Measurements from ENCODE around the gene TVP23A. TPM values are rescaled to one million over a fixed set of nuclear protein-coding genes. Genes with fewer than 3 reads are reported as not detected.
A peak's percentile ranks its signal among the peaks of the same experiment; 100 is the strongest.
"Not testable (repeated sequence)": the region's sequence is repeated elsewhere in the genome, so short reads cannot be mapped to it uniquely, and the experiment has no call there.

The TVP23A gene
- polyA plus RNA-seq, 1 of the 3 experiments (the other 2 are of a cell fraction), result 0.35 TPM

DNA sequence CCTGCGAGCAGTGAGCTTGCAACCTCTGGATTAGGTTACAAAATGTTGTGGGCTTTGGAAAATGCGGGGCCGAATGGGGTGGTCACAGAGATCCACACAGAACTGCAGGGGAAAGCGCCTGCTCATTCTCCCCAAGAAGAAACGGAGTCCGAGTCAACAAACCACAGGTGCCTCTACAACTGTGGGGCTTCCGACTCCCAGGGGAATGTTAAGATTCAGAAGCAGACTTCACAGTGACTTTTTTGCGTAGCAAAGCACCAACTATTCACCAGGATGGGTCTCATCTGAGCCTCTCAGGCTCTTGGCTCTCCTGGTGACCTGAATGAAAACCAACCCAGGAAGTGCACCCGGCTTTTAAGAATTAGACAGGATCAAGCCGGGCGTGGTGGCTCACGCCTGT lies 41.2 kb downstream of the TVP23A start:
- peak overlapping the region in 1 of 2 experiments; percentile 34; a peak in 1 of 4 replicates for H3K27ac ChIP-seq (ENCODE audit: low read depth in 2 of 2, low read length in 1 of 2)
- DNase-seq, result no peak
- TF ChIP-seq FOXM1 (IDR thresholded peaks at IDR 0.05; ENCODE audit: low read depth) (no peak), TEAD4 (IDR thresholded peaks at IDR 0.05; ENCODE audit: borderline replicate concordance, insufficient read depth) (no peak), ELF1 (IDR thresholded peaks at IDR 0.05) (no peak), NRF1 (IDR thresholded peaks at IDR 0.05; ENCODE audit: low read depth, low read length) (no peak), FOSL2 (IDR thresholded peaks at IDR 0.05; ENCODE audit: borderline replicate concordance, low read depth) (no peak), RFX5 (IDR thresholded peaks at IDR 0.05; ENCODE audit: low read length) (no peak), CHD2 (IDR thresholded peaks at IDR 0.05; ENCODE audit: low read length, partially characterized antibody) (no peak), MEF2A (IDR thresholded peaks at IDR 0.05; ENCODE audit: borderline replicate concordance, low read depth) (no peak), FOXJ3 (CRISPR knock-in tag; IDR thresholded peaks at IDR 0.05) (no peak), TAF1 (IDR thresholded peaks at IDR 0.05; ENCODE audit: borderline replicate concordance, low read depth, low read length) (no peak), SMC3 (IDR thresholded peaks at IDR 0.05; ENCODE audit: low read depth, low read length) (no peak)
- POLR2A ChIA-PET, result no interaction called here
- H3K9me3 ChIP-seq, result no peaks in the 10 kb centered on the region
- no peaks in the 10 kb centered on the region for H3K79me2 ChIP-seq (ENCODE audit: insufficient read depth)
- WGBS (ENCODE audit: low lambda C conversion rate), result 86% methylated on average over 12 of the region's 12 CpGs
- no peaks in the 10 kb centered on the region for H4K20me1 ChIP-seq (ENCODE audit: insufficient read depth)
- H3K4me2 ChIP-seq, result no peak overlapping the region
- no peak overlapping the region for H3K9ac ChIP-seq
- no peaks in the 10 kb centered on the region for H3F3A ChIP-seq (replicated peaks; ENCODE audit: insufficient read depth)
- no peaks in the 10 kb centered on the region for H3K36me3 ChIP-seq (replicated peaks in 1 of 2; ENCODE audit: control insufficient read depth in 1 of 2, insufficient read depth in 2 of 2, low read length in 1 of 2)
- H2AFZ ChIP-seq (ENCODE audit: low read depth), result no peak overlapping the region
- no peak overlapping the region for H3K4me3 ChIP-seq (ENCODE audit: low read depth in 2 of 2, low read length in 1 of 2)
- peaks cover 0 to 10% of the 10 kb centered on the region in 2 experiments; a peak in 1 of 4 replicates for H3K4me1 ChIP-seq (ENCODE audit: control insufficient read depth in 1 of 2, insufficient read depth in 2 of 2, low read depth in 1 of 2, low read length in 1 of 2)
- CTCF ChIA-PET, result no interaction called here
- H3K27me3 ChIP-seq (ENCODE audit: insufficient read depth), result no peaks in the 10 kb centered on the region
- H3K9me2 ChIP-seq, result no peaks in the 10 kb centered on the region

DNA sequence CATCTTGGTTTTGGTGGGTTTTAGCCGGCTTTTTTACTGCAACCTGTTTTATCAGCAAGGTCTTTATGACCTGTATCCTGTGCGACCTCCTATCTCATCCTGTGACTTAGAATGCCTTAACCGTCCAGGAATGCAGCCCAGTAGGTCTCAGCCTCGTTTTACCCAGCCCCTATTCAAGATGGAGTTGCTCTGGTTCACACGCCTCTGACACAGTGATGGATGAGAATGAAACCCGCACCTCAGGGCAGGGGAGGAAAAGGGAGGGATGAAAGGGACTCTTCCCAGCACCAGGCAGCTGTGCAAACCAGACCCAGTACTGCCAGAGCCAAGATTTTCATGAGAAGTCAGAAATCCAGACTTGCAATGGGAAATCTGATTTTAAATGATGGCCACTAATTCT lies 41.7 kb downstream of the TVP23A start:
- DNase-seq; H3K4me2 ChIP-seq; H3K9ac ChIP-seq; H3K79me2 ChIP-seq (ENCODE audit: insufficient read depth); H3K27me3 ChIP-seq (ENCODE audit: insufficient read depth); H3F3A ChIP-seq (replicated peaks; ENCODE audit: insufficient read depth); POLR2A ChIA-PET; H3K36me3 ChIP-seq (replicated peaks in 1 of 2; ENCODE audit: control insufficient read depth in 1 of 2, insufficient read depth in 2 of 2, low read length in 1 of 2); CTCF ChIA-PET; H3K9me2 ChIP-seq; H4K20me1 ChIP-seq (ENCODE audit: insufficient read depth); H3K4me3 ChIP-seq (ENCODE audit: low read depth in 2 of 2, low read length in 1 of 2); H2AFZ ChIP-seq (ENCODE audit: low read depth); H3K9me3 ChIP-seq: not testable (repeated sequence)
- Histone ChIP-seq H3K27ac (ENCODE audit: low read depth in 2 of 2, low read length in 1 of 2) (peak overlapping the region in 1 of 2 experiments; percentile 34; a peak in 1 of 4 replicates), H3K4me1 (ENCODE audit: control insufficient read depth in 1 of 2, insufficient read depth in 2 of 2, low read depth in 1 of 2, low read length in 1 of 2) (peaks cover 0 to 10% of the 10 kb centered on the region in 2 experiments; a peak in 1 of 4 replicates)
- 64% methylated on average over 6 of the region's 6 CpGs for WGBS (ENCODE audit: low lambda C conversion rate)

GRCh38 chr16:10776280-10776679 lies 42.3 kb downstream of the TVP23A start:
- TF ChIP-seq TAF1 (IDR thresholded peaks at IDR 0.05; ENCODE audit: borderline replicate concordance, low read depth, low read length) (no peak), TEAD4 (IDR thresholded peaks at IDR 0.05; ENCODE audit: borderline replicate concordance, insufficient read depth) (no peak), EZH2phosphoT487 (IDR thresholded peaks at IDR 0.05; ENCODE audit: borderline replicate concordance, low read depth) (no peak)
- no peak overlapping the region for H3K4me3 ChIP-seq (ENCODE audit: low read depth in 2 of 2, low read length in 1 of 2)
- no peaks in the 10 kb centered on the region for H4K20me1 ChIP-seq (ENCODE audit: insufficient read depth)
- peaks cover 0 to 10% of the 10 kb centered on the region in 2 experiments; a peak in 1 of 4 replicates for H3K4me1 ChIP-seq (ENCODE audit: control insufficient read depth in 1 of 2, insufficient read depth in 2 of 2, low read depth in 1 of 2, low read length in 1 of 2)
- no peak overlapping the region for H3K4me2 ChIP-seq
- H3K27me3 ChIP-seq (ENCODE audit: insufficient read depth), result no peaks in the 10 kb centered on the region
- no peak overlapping the region for H3K9ac ChIP-seq
- H3K36me3 ChIP-seq (replicated peaks in 1 of 2; ENCODE audit: control insufficient read depth in 1 of 2, insufficient read depth in 2 of 2, low read length in 1 of 2), result no peaks in the 10 kb centered on the region
- no peaks in the 10 kb centered on the region for H3F3A ChIP-seq (replicated peaks; ENCODE audit: insufficient read depth)
- POLR2A ChIA-PET, result no interaction called here
- no peak overlapping the region for H2AFZ ChIP-seq (ENCODE audit: low read depth)
- H3K9me3 ChIP-seq, result no peaks in the 10 kb centered on the region
- DNase-seq, result no peak
- no peaks in the 10 kb centered on the region for H3K79me2 ChIP-seq (ENCODE audit: insufficient read depth)
- H3K9me2 ChIP-seq, result no peaks in the 10 kb centered on the region
- WGBS (ENCODE audit: low lambda C conversion rate), result 85% methylated on average over 4 of the region's 4 CpGs
- CTCF ChIA-PET, result no interaction called here
- H3K27ac ChIP-seq (ENCODE audit: low read depth in 2 of 2, low read length in 1 of 2), result no peak overlapping the region
